Hematopoietic multipotent progenitor cell (in vitro differentiated cells): ENCODE data around the gene MRPS9. TPM values are rescaled to one million over a fixed set of nuclear protein-coding genes. Genes with fewer than 3 reads are reported as not detected.

Source experiments
- DNase-seq, 3 donors: peaks; one replicate each; pipeline ENCODE4 v3.0.0-alpha.2; 2011 to 2015; ENCODE audit warnings: low read depth in 2 of 3, low spot score in 2 of 3
- total RNA-seq: library from RNA; depleted of rRNA; stranded (reverse); fragments of >200 nt; gene quantifications from one replicate; pipeline ENCODE4 v1.2.3, GENCODE V29; 2012

Gene MRPS9
- total RNA-seq, 1 donor = 8.6 TPM

DNA sequence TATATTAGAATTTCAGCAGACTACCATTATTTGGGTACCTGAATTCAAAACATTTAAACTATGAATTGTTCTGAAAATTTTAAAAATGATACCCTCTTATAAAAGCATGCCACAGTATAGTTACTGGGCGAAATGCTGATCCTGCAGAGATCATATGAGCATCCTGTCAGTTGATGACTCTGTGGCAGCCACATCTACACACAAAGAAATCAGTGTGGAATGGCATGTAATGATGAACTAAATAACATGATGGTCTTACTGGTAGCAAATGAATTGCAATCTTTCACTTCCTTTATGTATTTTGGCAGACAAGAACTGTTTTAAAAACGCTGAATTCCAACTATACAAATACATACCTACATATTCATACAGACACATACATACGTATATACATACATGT, 38.3 kb downstream of the MRPS9 start:
- no peak for DNase-seq

DNA sequence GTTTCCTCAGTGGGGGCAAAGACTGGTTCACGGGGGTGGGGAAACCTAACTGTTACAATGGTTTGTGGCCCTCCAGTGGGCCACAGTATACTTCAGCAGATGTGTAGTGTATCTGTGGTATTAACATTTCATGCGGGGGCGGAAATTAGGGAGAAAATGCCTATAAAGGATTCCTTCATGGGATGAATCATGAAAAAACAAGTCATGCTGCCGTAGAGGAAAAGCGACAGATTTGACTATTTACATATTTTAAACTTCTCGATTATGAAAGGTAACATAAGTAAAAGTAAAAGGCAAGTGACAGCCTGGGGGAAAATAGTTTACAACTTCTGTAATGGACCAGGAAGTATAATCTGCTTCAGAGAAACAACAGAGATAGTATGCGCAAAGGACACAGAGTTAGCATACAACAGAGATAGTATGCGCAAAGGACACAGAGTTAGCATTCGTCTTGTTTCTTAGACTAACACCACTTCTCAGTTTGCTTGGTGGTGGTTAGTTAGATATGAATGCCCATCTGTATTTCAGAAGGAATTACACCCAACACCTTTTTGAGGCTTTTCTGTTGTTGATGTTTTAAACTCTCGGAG, 41.1 kb downstream of the MRPS9 start:
- no peak for DNase-seq

DNA sequence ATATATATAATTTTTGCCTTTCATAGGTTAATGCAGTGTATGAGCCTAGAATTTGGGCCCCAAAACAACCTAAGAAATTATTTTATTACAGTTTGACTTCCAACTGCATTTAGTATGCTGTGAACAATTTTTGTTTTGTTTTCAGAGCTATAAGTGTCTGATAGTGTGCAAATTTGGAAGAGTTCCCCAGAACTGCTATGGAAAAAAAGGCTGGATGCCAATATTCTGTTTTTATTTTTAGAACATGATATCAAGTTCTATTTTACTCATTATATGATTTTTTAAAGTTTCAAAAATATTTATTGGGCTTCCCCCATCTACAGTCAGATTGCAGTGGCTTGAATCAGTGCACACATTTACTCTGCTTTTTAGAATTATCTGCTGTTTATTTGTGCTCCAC, 42.6 kb downstream of the MRPS9 start:
- no peak for DNase-seq

DNA sequence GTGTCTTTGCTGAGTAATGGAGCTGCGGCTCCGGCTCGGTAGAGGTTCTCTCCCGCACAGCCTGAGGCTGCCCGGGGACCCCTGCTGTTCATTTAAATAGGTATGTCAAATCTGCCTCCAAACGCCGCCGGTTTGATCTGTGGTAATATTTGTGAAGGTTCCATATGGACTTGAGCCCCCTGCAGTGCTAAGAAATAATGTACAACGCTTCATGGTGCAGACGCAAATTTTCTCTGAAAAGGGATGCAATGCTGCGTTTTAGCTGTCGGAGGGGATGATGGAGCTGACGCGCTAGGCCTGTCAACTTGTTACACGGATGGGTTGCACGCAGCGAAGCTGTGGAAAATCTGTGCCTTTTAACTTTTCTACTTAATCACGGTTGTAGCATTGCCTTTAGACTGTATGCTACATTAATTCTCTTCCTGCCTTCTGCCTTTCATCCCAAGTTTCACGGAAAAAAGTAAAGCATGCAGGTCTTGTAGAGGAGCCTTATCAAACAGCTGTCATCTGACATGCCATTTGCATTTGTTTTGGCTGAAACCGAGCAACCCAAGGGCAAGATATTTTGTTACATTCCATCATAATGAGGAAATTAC, 43.2 kb downstream of the MRPS9 start:
- DNase-seq = no peak

DNA sequence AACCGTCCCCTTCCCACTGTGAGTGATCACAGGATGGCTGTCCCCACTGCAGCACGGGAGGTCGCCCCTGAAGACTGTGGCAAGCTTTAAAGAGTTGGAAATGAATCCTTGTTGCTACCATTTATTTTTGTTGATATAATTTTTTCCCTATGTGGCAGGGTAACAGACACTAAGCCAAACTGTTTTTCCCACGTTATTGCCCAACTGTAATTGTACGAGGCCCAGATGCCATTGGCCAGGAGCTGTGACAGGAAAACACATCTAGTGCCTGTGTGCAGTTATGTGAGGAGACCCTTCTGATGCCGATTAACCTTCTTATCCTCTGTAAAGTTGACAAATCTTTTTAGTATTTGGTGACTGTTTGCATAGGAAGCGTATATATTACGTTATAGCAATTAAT, 44.2 kb downstream of the MRPS9 start:
- no peak for DNase-seq

DNA sequence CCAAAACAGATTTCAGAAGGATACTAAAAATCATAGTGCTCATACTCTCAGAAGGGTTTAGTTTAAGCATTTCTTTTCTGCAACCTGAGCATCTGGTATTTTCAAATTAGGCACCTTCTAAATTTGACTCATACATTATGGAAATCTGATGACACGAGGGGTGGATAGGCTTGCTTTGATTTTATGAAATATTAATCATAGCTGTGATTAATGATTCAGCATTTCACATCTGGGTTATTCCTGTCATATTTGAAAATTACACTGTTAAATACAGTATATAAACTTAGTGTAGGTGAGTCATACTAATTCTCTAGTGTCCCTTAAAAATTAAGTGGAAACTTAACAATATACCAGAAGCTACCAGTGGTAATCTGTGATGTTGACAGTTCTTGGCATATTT, 47.7 kb downstream of the MRPS9 start:
- no peak for DNase-seq

DNA sequence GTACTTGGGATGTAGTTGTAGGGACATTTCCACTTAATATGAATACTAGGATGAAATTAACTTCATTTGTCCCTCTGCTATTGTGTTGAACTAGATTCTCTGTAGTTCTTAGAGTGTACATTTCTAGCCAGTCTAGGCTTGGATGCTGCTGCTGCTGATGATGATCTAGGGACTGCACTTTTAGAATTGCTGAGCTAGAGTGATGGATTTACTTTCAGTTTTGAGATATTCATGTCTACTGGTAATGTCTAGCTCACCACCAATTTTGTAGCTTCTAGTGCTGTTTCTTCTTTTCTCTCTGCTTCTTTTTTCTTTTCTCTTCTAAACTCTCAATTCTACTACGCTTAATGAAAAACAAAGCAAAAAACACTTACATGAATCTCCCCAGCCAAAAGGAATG, 49.4 kb downstream of the MRPS9 start:
- DNase-seq = peak in 1 of 3 donors; percentile 14

DNA sequence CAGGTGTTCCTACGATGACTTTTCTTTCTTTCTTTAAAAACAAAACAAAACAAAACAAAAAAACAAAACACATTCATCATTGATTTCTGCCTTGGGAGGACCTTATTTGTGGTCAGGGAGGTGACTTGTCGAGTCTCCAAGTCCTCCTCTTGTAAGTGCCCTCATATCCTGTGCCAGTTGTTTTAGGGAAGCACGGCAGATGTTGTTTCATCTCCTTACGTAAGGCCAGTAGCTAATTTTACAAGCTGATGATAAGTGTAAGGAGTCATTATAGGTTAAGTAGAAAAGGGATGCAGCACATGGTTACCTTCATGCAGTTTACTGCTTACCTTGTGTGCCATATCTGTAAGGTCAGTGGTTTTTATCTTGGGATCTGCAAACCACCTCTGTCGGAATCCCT, 52.2 kb downstream of the MRPS9 start:
- DNase-seq = no peak

DNA sequence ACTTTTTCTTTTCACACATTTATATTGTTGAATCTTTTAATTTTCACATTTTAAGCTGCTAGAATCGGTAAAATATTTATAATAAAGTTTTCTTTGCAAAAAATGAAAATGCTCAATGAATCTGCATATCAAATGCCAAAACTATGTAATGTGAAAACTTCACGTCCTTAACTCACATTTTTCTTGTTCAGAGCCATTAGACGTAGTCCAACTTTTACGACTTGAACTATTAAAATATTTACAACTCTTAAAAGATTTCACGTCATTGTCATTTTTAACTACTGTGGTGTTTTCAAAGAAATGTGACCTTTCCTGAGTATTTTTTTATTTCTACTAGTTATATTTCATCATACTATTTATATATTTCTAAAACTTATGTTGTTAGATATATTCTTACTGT, 54.9 kb downstream of the MRPS9 start:
- no peak for DNase-seq

DNA sequence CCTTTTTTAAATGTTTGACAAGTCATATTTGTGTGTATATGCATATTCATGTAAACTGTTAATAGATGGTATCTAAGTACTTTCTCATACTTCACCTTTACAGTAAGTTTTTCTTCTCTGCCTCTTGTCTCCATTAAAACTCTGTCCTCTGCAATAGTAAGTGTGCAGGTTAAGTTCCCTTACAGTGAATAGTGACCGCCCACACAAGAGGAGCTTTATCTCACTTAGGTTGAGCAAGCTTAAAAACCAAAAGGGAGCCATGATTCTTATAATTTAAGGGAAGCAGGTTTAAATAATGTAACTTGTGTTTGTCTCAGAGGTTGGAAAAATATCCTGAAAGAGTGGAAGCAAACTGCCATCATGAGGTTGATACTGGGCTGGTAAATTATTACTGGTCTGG, 61.3 kb downstream of the MRPS9 start:
- DNase-seq = no peak

DNA sequence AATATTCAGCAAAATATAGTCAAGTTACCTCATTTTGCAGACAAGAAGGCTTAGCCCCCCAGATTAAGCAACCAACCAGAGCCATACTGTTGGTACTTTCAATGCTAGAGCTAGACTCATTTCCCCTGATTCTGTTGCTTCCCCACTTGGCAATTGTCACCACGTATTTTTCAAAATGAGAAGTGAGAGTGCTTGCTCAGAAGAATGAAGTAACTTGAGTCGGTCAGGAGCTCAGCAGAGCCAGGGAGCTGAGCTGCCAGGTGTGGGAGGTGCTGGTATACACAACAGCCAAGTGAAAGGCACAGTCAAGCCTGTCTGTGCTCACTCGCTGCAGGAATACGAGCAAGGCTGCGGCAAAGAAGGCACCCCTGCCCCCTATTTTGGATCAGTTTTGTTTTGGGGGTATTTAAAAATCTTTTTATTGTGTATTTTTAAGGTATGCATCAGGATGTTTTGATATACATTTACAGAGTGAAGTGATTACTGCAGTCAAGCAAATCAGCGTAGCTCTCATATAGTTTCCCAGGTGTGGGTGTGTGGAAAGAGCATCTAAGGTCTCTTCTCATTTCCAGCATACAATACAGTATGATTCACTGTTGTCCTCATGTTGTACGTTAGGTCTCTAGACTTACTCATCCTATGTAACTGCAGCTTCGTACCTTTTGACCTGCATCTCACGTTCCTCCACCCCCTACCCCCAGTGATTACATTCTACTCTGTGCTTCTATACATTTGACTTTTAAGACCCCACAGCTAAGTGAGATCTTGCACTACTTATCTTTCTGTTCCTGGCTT, 62.4 kb downstream of the MRPS9 start:
- DNase-seq = no peak

DNA sequence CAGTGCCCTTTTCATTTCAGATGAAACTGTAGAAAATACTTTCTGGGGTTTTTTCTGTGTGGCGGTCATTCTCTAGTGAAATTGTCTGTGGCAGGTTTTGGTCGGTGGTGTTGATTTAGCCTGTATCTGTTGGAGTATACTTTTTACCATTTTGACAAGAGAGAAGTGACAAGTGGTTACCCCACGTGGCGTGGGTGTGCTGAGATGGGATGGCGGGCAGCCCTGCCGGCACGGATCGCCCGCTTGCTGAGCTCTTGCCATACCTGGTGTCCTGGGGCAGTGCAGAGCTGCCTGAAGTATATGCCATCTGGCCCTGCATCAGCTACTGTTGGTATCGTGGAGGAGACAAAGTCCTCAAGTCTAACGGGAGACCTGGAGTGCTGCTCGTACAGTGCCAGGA, 64.1 kb downstream of the MRPS9 start:
- no peak for DNase-seq

DNA sequence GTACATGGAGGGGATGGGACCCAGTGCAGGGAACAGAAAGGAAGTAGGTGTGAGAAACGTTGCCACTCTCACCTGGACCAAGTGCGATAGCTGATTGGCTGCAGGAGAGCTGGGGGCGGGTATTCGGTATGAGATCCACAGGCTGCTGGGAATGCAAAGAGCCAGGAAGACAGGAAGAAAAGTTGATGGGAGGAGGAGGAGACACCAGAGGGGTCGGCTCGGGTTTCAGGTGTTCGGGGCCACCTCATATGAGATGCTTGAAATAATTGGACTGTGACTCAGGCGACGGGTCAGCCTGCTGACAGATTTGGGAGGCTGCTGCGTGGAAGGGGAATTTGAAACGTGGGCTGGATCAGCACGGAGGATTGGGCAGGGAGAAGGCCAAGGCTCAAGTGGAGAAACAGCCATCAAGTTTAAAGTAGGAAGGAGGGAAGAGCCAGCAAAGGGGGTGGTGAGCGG, 65.1 kb downstream of the MRPS9 start:
- DNase-seq = no peak

DNA sequence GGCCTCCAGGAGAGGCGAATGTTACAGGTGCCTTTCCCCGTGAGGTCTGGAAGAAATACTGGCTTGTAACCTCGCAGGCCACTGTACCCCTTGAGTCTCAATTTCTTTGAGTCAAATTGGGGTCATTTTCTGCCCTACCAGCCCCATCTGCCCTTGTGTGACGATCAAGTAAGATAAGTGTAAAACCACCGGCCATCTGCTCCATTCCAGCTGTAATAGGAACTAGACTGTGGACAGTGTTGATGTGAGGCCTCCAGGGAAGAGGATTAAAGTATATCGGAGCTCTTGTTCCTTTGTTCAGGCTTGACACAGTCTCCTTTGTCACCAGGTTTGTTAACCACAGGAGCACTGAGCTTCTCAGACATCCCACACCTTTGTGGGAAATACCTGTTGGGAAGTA, 65.6 kb downstream of the MRPS9 start:
- no peak for DNase-seq

DNA sequence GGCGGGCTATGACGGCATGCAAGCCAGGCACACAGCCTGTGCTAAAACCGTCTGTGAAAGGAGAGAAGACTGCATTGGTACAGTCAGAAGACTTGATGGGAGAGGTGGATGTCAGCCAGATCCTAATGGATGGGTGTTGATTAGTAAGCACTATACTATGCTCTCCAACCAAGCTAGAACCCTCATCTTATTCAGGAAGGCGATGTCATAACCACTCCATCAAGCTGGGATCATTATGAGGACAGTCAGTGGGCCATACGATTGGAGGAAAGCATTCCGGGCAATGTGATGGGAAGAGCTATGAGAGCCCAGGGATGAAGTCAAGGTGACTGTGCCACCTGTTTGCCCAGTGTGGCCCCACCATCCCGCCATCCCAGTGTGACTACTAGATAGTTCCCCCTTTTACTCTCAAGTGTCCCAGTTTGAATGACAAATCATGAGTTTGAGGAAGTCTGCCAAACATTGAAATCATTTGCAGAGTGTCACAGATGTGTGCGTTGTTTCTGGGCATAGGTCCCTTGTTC, 66.4 kb downstream of the MRPS9 start:
- DNase-seq = no peak

DNA sequence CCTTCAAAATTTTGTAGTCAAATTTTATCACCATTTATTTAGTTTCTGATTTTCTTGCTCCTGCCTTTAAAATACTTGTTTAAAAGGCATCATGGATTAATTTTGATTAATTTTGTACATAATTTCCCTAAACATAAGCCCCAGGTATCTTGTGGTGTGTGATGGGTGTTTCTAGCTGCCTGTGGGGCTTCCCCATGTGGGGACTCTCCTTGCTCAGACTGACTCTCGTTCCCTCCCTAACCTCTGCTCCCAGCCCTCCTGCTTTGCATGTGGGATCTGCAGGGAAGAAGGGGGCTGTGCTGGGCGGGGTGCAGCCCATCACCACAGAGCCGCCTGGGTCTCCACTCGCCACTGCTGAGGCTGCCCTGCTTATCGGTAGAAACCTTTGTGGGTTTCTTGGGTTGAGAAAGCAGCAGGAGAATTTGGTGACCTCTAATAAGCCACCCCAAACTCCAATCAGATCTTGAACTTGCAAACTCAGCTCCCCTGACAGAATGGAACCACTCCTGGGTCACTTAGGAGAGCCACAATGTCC, 72.5 kb downstream of the MRPS9 start:
- DNase-seq = no peak

DNA sequence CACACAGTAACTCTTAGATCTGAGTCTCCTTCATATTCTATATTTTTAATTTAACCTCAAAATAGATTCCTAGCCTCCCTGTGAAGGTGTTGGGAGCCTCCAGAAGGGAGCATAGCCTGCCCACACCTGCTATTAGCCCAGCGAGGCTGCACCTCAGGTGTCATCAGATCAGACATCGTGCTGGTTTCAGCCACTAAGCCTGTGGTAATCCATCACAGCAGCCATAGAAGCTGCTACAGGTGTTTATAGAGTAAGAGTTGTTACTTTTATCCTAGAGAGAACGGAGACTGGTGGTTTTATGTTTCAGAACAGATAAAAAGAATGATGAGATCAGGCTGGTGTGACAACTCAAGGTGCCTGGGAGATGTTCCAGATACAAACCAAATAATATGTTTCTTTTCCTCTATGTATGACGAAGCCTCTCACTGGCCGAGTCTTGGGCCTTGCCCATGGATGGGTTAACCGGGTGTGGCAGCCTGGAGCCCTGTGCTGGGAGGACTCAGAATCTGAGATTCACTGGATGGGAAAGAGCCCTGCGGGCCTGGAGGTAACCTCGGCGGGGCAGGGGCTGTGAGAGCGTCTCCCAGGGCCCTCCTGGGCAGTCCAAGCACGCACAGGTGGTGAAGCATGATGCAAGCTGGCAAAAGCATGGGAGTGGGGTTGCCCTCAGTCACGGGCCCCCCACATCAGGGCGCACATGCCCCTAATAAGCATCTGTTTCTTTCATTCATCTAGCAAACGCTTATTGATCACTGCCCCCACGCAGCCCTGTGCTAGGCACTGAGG, 73.7 kb downstream of the MRPS9 start:
- no peak for DNase-seq

DNA sequence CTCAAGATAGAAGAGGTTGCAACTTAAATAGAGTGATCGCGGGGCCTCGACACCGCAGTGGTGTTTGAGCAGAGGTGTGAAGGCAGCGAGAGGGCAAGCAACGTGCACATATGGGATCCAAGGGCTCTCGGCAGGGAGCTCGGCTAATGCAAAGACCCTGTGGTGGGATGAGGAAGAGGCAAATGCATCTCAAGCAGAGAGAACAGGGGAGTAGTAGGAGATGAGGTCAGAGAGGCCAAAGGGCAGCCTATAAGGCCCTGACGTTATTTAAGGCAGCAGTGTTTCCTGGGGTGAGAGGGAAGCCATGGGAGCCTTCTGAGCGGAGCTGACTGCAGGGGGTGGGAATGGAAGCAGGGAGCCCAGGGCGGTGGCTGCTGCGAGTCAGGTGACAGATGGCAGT, 74.5 kb downstream of the MRPS9 start:
- no peak for DNase-seq

DNA sequence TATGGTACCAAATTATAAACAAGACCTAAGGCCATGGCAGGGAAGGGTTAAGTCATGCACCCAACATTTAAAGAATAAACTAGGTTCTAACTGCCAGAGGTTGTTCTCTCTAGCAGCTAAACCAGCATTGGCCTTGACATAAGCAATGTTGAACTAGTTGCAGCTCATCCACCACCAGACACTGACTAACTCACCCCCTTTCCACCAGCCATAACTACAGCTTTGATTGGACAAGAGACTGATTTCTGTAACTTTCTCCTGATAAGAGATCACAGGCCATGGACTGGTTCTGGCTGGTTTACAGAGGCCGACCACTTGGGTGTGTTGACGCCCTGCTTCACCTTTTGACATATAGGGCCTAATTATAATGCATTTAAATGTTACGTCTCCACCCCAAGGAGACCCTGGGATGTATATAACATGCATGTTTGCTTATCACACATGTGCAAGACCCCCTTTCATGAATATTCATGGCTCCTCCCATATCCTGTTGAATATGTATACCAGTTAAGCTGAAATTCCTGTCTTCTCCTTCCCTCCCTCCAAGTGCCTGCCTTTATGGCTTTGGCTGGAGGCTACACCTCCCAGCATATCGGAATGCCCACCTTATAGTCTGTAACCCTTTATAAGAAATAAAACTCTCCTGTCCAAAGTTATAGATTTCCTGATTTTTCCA, 75.9 kb downstream of the MRPS9 start:
- DNase-seq = no peak

DNA sequence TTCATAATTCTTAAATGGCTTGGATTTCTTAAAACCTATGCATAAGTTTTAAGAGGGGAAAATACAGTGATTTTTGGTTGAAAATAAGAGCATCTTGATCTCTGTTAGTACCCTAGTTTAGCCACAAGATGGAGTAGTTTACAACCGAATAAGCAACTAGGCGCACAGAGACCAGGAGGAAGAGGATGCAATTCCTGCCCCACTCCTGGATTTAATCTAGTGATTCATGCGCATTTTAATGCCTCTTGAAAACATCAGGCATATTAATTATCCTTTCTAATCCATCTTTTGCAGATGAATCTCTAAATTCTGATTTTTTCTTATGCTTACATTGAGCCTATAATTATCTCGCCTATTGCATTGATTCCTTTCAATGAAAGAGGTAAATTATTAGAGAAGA, 76.7 kb downstream of the MRPS9 start:
- DNase-seq = peak in 2 of 3 donors; percentile 39 to 57
